ENCODE results near the gene FREM1.

DNA sequence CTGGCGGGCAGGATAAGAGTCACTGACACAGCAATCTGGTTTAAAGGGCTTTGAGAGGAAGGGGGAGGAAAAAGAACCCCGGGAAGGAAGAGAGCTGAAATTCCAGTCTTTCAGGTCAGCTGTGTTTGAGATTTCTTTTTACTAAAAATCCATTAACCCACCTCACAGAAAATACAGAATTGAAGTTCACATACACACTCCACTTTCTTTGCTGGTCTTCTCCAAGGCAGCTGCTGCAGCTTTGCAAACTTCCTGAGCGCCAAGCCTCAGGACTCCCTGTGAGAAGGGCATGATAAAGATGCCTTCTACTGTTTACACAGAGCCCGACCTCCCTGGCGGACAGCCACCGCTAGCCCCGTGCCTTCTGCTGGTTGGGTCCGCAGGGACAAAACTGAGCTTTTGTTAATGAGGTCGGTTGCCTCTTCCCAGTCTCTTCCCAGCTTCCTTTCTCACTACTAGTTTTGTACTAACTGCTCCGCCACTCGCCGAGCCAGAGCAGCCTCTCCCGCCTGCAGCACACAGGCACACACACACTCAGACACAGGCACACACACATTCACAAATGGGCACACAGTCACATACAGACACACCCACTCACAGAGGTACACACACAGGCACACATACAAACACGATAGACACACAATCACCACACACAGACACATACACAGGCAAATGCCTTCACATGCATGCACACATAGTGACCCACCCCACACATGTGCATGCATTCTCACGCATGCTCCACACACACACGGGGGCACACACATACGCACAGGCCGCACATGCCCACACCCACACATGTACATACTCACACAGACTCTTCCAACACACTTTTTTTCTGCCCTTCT lies at the start of gene FREM1:
- TF ChIP-seq, protein P1, sequence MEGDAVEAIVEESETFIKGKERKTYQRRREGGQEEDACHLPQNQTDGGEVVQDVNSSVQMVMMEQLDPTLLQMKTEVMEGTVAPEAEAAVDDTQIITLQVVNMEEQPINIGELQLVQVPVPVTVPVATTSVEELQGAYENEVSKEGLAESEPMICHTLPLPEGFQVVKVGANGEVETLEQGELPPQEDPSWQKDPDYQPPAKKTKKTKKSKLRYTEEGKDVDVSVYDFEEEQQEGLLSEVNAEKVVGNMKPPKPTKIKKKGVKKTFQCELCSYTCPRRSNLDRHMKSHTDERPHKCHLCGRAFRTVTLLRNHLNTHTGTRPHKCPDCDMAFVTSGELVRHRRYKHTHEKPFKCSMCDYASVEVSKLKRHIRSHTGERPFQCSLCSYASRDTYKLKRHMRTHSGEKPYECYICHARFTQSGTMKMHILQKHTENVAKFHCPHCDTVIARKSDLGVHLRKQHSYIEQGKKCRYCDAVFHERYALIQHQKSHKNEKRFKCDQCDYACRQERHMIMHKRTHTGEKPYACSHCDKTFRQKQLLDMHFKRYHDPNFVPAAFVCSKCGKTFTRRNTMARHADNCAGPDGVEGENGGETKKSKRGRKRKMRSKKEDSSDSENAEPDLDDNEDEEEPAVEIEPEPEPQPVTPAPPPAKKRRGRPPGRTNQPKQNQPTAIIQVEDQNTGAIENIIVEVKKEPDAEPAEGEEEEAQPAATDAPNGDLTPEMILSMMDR (IDR thresholded peaks at IDR 0.05) = no peak
- TF ChIP-seq POLR2A (IDR thresholded peaks at IDR 0.05) = no peak
